ENCODE data around the gene ILK.

DNA sequence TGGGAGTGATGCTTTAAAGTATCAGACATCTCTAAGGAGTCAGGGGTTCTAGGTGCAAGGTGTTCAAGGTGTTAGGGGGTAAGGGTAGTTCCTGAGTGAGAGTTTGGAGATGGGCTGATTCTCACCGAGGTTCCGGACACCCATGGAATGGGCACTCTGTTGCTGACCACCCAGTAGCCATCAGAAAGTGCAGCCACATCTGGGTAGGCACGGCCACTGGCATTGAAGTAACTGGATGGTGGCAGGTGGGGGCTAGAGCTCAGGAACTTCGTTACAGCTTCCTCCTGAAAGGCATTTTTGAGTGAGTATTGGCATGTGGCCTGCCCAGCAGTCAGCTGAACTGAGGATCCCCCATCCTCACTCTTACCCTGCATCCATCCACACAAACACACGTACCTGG, 11.5 kb downstream of the ILK start:
- TF ChIP-seq, protein P1, sequence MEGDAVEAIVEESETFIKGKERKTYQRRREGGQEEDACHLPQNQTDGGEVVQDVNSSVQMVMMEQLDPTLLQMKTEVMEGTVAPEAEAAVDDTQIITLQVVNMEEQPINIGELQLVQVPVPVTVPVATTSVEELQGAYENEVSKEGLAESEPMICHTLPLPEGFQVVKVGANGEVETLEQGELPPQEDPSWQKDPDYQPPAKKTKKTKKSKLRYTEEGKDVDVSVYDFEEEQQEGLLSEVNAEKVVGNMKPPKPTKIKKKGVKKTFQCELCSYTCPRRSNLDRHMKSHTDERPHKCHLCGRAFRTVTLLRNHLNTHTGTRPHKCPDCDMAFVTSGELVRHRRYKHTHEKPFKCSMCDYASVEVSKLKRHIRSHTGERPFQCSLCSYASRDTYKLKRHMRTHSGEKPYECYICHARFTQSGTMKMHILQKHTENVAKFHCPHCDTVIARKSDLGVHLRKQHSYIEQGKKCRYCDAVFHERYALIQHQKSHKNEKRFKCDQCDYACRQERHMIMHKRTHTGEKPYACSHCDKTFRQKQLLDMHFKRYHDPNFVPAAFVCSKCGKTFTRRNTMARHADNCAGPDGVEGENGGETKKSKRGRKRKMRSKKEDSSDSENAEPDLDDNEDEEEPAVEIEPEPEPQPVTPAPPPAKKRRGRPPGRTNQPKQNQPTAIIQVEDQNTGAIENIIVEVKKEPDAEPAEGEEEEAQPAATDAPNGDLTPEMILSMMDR (IDR thresholded peaks at IDR 0.05) = no peak
- TF ChIP-seq POLR2A (IDR thresholded peaks at IDR 0.05) = no peak
- TF ChIP-seq EP300 (IDR thresholded peaks at IDR 0.05; ENCODE audit: low read depth) = no peak
